ENCODE data around the gene SUPT3H. TPM values are rescaled to one million over a fixed set of nuclear protein-coding genes. Genes with fewer than 3 reads are reported as not detected.

Gene SUPT3H
- total RNA-seq, 4 donors from 2014 or later: 6.0 to 9.0 (median 6.2) TPM

GRCh38 chr6:45323656-45324224 lies 54.0 kb downstream of the SUPT3H start:
- TF ChIP-seq, protein P1, sequence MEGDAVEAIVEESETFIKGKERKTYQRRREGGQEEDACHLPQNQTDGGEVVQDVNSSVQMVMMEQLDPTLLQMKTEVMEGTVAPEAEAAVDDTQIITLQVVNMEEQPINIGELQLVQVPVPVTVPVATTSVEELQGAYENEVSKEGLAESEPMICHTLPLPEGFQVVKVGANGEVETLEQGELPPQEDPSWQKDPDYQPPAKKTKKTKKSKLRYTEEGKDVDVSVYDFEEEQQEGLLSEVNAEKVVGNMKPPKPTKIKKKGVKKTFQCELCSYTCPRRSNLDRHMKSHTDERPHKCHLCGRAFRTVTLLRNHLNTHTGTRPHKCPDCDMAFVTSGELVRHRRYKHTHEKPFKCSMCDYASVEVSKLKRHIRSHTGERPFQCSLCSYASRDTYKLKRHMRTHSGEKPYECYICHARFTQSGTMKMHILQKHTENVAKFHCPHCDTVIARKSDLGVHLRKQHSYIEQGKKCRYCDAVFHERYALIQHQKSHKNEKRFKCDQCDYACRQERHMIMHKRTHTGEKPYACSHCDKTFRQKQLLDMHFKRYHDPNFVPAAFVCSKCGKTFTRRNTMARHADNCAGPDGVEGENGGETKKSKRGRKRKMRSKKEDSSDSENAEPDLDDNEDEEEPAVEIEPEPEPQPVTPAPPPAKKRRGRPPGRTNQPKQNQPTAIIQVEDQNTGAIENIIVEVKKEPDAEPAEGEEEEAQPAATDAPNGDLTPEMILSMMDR (IDR thresholded peaks at IDR 0.05; ENCODE audit: low read depth): no peak

DNA sequence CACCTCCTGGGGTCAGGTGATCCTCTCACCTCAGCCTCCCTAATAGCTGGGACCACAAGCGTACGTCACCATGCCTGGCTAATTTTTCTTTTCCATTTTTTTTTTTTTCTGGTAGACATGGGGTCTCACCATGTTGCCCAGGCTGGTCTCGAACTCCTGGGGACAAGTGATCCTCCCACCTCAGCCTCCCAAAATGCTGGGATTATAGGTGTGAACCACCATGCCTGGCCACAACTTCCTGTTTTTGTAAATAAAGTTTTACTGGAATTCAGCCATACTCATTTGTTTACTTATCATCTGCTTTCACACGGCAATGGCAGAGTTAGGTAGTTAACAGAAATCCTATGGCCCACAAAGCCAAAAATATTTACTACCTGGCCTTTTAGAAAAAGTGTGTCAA lies 57.4 kb downstream of the SUPT3H start:
- TF ChIP-seq, protein P1 (IDR thresholded peaks at IDR 0.05; ENCODE audit: low read depth): no peak

DNA sequence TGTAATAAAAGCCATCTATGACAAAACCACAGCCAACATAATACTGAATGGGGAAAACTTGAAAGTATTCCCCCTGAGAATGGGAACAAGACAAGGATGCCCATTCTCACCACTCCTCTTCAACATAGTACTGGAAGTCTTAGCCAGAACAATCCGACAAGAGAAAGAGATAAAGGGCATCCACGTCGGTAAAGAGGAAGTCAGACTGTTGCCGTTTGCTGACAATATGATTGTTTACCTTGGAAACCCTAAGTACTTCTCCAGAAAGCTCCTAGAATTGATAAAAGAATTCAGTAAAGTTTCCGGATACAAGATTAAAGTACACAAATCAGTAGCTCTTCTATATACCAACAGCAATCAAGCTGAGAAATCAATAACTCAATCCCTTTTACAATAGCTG lies 63.6 kb downstream of the SUPT3H start:
- TF ChIP-seq, protein P1 (IDR thresholded peaks at IDR 0.05; ENCODE audit: low read depth): no peak

GRCh38 chr6:45310118-45310788 lies 67.5 kb downstream of the SUPT3H start:
- TF ChIP-seq, protein P1 (IDR thresholded peaks at IDR 0.05; ENCODE audit: low read depth): no peak

DNA sequence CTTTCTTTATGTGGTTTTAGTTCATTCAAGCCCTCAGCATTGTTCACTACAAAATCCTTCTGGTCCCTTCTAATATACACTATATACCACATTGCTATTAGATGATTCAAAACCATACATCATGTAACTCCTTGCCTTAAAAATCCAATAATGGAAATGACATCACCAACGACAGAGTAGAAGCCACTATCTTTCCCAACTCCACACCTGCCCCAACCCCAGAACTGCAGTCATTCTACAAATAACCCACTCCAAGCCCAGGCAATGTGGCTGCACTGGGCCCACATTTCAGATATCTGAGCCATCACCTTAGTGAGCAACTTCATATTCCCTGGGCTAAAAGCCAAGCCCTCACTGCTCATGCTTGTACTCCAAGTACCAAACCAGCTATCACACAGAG lies 72.2 kb downstream of the SUPT3H start:
- TF ChIP-seq, protein P1 (IDR thresholded peaks at IDR 0.05; ENCODE audit: low read depth): no peak

- TF ChIP-seq, protein P1 (IDR thresholded peaks at IDR 0.05; ENCODE audit: low read depth): no peak
Observed at GRCh38 chr6:45302832-45303231, 74.9 kb downstream of the SUPT3H start.

DNA sequence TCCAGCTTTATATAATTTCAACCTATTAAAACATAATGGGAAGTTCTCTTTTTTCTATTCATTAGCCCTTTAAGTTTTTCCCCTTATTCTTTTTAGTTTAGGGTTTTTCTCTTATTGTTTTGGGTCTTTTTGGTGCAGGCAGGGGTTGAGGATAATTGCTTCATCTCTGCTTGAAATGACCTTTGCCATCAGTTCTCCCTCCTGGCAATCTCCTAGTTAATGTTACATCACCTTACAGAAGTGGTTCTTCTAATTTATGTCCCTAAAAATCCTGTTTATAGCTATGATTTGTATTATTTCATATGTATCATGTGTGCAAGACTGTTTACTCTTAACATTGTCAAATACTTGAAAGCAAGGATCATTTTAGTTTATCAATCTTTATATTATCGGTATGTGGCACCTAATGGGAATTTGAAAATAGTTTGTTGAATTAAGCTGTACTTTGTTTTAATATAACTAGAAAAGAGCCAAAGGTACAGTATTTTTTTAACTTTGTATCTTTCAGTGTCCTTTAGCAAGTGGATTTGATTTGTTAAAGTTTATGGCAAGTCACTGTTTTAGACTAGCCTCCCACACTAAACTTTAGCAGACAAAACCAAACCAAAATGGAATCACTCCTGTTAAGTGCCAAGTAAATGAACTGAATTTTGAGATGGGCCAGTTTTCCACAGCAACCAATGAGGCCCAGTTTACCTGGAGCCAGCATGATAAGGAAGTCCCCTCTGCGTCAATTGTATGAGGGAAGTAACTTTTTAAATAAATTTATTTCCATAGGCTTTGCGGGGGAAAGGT lies 76.2 kb downstream of the SUPT3H start:
- TF ChIP-seq, protein P1 (IDR thresholded peaks at IDR 0.05; ENCODE audit: low read depth): no peak
